PFSK-1 (cell line): ENCODE measurements around the gene LSM12.

Experiments
- FOXP2 ChIP-seq: optimal IDR thresholded peaks from 2 replicates; pipeline ENCODE3; 2011; ENCODE audit warnings: borderline replicate concordance, control low read depth, inconsistent platforms; ENCODE audit not compliant: insufficient read depth; ENCODE audit errors: extremely low read length, extremely low read depth
- POLR2AphosphoS5 ChIP-seq: IDR thresholded peaks from 2 replicates; pipeline ENCODE4 v1.6.1; 2012; ENCODE audit warnings: low read depth, mild to moderate bottlenecking, control low read depth, low read length, moderate library complexity
- SIN3A ChIP-seq: IDR thresholded peaks from 2 replicates; pipeline ENCODE4 v1.6.1; 2012; ENCODE audit warnings: mild to moderate bottlenecking, low read length, moderate library complexity, borderline replicate concordance; ENCODE audit not compliant: insufficient read depth
- TAF1 ChIP-seq: IDR thresholded peaks from 2 replicates; pipeline ENCODE4 v1.6.1; 2012; ENCODE audit warnings: low read length, control low read depth, borderline replicate concordance; ENCODE audit not compliant: insufficient read depth
- TF ChIP-seq, protein P1 (sequence below), 2 experiments: IDR thresholded peaks; 2 replicates each; pipeline versions ENCODE4 v1.6.1 to v1.8.0; 2011 to 2012; ENCODE audit warnings: low read depth in 2 of 2, low read length in 2 of 2, control low read depth in 1 of 2, inconsistent platforms in 1 of 2, mild to moderate bottlenecking in 1 of 2, moderate library complexity in 1 of 2; ENCODE audit not compliant: insufficient read depth in 1 of 2

Gene LSM12

DNA sequence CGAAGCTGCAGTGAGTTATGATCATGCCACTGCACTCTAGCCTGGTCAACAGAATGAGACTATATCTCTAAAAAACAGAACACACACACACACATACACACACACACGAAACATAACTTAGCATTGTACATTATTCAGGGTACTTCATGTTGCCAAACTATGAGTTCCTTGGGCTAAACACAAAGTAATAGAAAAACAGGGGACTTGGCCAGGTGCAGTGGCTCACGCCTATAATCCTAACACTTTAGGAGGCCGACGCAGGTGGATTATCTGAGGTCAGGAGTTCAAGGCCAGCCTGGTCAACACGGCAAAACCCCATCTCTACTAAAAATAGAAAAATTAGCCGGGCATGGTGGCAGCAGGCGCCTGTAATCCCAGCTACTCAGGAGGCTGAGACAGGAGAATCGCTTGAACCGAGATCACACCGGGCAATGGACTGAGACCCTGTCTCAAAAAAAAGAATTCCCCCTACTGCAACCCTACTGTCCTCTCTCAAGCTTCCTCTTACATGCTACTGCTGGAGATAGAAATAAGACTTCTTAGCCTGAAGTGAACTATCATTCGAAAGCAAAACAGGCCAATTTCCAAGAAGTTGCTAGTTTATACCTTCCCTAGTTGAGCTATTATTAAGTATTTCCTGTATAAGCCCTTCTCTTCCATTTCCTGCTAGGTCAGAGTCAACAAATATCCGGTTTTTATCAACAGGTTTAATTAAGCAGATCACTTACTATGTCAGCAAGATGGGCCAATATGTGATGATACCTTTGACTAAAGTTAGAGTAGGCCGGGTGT is 7.2 kb downstream of the LSM12 start:
- TF ChIP-seq FOXP2 (no peak), SIN3A (no peak), TAF1 (no peak), POLR2AphosphoS5 (no peak)
- TF ChIP-seq, protein P1, sequence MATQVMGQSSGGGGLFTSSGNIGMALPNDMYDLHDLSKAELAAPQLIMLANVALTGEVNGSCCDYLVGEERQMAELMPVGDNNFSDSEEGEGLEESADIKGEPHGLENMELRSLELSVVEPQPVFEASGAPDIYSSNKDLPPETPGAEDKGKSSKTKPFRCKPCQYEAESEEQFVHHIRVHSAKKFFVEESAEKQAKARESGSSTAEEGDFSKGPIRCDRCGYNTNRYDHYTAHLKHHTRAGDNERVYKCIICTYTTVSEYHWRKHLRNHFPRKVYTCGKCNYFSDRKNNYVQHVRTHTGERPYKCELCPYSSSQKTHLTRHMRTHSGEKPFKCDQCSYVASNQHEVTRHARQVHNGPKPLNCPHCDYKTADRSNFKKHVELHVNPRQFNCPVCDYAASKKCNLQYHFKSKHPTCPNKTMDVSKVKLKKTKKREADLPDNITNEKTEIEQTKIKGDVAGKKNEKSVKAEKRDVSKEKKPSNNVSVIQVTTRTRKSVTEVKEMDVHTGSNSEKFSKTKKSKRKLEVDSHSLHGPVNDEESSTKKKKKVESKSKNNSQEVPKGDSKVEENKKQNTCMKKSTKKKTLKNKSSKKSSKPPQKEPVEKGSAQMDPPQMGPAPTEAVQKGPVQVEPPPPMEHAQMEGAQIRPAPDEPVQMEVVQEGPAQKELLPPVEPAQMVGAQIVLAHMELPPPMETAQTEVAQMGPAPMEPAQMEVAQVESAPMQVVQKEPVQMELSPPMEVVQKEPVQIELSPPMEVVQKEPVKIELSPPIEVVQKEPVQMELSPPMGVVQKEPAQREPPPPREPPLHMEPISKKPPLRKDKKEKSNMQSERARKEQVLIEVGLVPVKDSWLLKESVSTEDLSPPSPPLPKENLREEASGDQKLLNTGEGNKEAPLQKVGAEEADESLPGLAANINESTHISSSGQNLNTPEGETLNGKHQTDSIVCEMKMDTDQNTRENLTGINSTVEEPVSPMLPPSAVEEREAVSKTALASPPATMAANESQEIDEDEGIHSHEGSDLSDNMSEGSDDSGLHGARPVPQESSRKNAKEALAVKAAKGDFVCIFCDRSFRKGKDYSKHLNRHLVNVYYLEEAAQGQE (IDR thresholded peaks at IDR 0.05; ENCODE audit: insufficient read depth in 1 of 2, low read depth in 2 of 2, low read length in 2 of 2) = no peak

DNA sequence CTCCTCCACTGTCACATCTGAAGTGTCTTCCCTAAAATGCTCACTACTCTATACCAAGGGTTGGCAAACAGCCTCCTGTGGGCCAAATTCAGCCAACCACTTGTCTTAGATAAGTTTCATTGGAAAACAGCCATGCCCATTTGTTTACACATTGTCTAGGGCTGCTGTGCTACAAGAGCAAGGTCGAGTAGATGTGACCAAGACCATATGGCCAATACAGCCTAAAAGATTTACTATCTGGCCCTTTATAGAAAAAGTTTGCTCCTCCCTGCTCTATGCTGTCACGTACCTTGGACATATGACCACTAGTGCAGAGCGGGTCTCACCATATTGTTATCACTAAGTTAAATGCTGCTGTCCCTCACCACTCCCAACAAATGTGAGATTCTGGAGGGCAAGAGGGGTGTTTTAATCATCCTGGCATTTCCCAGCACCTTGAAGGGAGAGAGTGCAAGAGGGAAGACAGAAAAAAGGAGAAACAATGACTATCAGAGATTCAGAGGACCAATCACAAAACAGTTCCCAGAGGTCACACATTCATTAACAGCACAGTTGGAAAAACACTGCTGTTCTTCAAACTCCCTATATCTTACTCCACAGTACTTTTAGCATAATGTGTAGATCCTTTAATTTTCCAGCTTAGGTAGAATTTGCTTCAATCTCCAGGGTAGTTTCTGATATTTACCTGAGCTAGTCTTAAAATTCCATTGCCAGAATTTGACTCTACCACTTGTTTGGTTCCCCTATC is 13.2 kb downstream of the LSM12 start:
- TF ChIP-seq, protein P1 (IDR thresholded peaks at IDR 0.05; ENCODE audit: insufficient read depth in 1 of 2, low read depth in 2 of 2, low read length in 2 of 2) = no peak
- TF ChIP-seq SIN3A (no peak), FOXP2 (no peak), TAF1 (no peak), POLR2AphosphoS5 (no peak)

DNA sequence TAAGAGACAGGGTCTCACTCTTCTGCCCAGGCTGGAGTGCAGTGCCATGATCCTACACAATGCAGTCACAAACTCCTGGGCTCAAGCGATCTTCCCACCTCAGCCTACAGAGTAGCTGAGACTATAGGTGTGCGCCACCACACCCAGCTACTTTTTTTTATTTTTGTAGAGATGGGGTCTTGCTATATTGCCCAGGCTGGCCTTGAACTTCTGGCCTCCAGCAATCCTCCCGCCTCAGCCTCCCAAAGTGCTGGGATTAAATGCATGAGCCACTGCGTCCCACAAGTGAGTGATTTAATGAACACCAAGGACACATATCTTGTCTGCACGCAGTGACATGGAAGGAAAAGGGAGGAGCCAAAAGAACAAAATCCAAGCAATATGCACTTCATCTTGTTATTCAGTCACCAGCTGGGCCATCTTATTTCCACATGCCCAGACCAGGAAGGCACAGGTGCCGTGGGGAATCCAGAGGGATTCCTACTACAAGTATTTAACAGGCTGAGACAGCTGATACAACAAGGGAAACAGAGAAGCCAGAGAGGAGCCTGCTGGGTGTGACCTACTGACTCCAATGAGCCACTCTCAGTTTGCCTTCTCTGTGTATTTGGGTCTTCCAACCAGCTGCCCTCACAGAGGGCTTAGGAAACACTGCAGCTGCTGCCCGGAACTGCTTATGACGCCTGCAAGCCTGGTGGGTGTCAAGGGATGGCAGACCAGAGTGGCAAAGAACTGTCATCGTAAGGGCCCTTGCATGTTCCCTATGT is 17.0 kb downstream of the LSM12 start:
- no peak for TF ChIP-seq SIN3A
- TF ChIP-seq FOXP2 = no peak
- no peak for TF ChIP-seq POLR2AphosphoS5
- no peak for TF ChIP-seq TAF1
- TF ChIP-seq, protein P1 (IDR thresholded peaks at IDR 0.05; ENCODE audit: insufficient read depth in 1 of 2, low read depth in 2 of 2, low read length in 2 of 2) = no peak

DNA sequence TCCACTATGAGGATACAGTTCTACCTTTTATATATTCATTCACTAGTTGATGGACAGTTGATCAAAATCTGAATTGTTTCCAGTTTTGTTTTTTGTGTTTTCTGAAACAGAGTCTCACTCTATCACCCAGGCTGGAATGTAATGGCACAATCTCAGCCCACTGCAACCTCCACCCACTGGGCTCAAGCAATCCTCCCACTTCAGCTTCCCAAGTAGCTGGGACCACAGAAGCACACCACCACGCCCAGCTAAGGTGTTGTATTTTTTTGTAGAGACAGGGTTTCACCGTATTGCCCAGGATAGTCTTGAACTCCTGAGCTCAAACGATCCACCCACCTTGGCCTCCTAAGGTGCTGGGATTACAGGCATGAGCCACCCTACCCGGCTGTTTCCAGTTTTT is 21.0 kb downstream of the LSM12 start:
- TF ChIP-seq SIN3A (no peak), TAF1 (no peak), FOXP2 (no peak)
- TF ChIP-seq, protein P1 (IDR thresholded peaks at IDR 0.05; ENCODE audit: insufficient read depth in 1 of 2, low read depth in 2 of 2, low read length in 2 of 2) = no peak
